NCI-H1048 (cell line): Measurements from ENCODE around the gene PRKD1.

Experiments used
- DNase-seq: peaks from one replicate; lab custom pipeline; 2025; lab: John Stamatoyannopoulos, UW

PRKD1 gene

GRCh38 chr14:29836395-29836794 lies 91.3 kb downstream of the PRKD1 start:
- no peak for DNase-seq

GRCh38 chr14:29832042-29832441 lies 95.6 kb downstream of the PRKD1 start:
- no peak for DNase-seq

GRCh38 chr14:29829851-29830250 lies 97.8 kb downstream of the PRKD1 start:
- no peak for DNase-seq

GRCh38 chr14:29823816-29824215 lies 103.8 kb downstream of the PRKD1 start:
- DNase-seq: no peak

- DNase-seq: no peak
Measured at GRCh38 chr14:29822430-29822709, 105.3 kb downstream of the PRKD1 start.

GRCh38 chr14:29821661-29822429 lies 105.8 kb downstream of the PRKD1 start:
- DNase-seq: no peak

- no peak for DNase-seq
Measured at GRCh38 chr14:29821242-29821641, 106.4 kb downstream of the PRKD1 start.

- DNase-seq: no peak
Measured at GRCh38 chr14:29820785-29821184, 106.9 kb downstream of the PRKD1 start.

- DNase-seq: no peak
Measured at GRCh38 chr14:29817767-29818405, 109.8 kb downstream of the PRKD1 start.

GRCh38 chr14:29815016-29815674 lies 112.5 kb downstream of the PRKD1 start:
- DNase-seq: no peak

GRCh38 chr14:29814156-29815015 lies 113.3 kb downstream of the PRKD1 start:
- DNase-seq: peak; percentile 73

GRCh38 chr14:29810682-29811081 lies 117.0 kb downstream of the PRKD1 start:
- peak; percentile 73 for DNase-seq

GRCh38 chr14:29810064-29810463 lies 117.6 kb downstream of the PRKD1 start:
- no peak for DNase-seq

GRCh38 chr14:29806124-29806517 lies 121.5 kb downstream of the PRKD1 start:
- DNase-seq: no peak

GRCh38 chr14:29805415-29806123 lies 122.1 kb downstream of the PRKD1 start:
- no peak for DNase-seq

GRCh38 chr14:29804481-29805266 lies 123.0 kb downstream of the PRKD1 start:
- no peak for DNase-seq

GRCh38 chr14:29803045-29803444 lies 124.6 kb downstream of the PRKD1 start:
- DNase-seq: no peak

GRCh38 chr14:29802211-29802610 lies 125.4 kb downstream of the PRKD1 start:
- DNase-seq: no peak

- DNase-seq: no peak
Measured at GRCh38 chr14:29800961-29801360, 126.7 kb downstream of the PRKD1 start.

- DNase-seq: no peak
Measured at GRCh38 chr14:29799464-29800095, 128.1 kb downstream of the PRKD1 start.
